ENCODE results near the gene SNAPC4. TPM values are rescaled to one million over a fixed set of nuclear protein-coding genes. Genes with fewer than 3 reads are reported as not detected.

The SNAPC4 gene
- total and polyA plus RNA-seq, 2 of the 8 experiments (the other 6 are each of a cell fraction or from before 2014, with no cell fraction given): 6.9 to 18.1 TPM

DNA sequence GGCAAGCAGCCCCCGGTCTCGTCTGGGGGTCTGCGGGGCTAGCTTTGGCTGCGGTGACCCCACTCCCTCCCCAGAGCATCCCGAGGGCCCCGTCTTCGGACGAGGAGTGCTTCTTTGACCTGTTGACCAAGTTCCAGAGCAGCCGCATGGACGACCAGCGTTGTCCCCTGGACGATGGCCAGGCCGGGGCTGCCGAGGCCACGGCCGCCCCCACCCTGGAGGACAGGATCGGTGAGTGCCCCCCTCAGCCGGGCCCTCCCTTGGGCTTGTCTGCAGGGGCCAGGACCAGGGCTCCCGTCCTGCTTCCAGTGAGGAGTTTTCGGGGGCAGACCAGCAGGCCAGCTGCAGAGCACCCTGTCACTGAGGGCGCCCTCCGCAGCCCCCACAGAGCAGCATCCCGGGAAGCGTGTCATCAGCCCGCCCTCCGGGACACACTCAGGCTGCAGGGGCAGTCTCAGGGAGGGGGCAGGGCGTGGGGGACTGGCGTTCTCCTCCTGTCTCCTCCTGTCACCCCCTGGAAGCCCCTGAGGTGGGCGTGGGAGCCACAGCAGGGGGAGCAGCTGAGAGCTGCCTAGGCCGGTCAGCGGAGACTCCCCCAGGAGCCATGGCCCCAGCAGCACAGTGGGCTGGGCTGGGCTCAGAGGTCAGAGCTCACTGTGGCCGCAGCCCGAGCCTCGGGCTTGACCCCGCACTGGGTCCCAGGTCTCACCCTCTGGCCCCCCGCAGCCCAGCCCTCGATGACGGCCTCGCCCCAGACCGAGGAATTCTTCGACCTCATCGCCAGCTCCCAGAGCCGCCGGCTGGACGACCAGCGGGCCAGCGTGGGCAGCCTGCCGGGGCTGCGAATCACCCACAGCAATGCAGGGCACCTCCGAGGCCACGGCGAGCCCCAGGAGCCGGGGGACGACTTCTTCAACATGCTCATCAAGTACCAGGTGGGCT is 44.1 kb downstream of the SNAPC4 start (continued):
- TF ChIP-seq ASH2L (IDR thresholded peaks at IDR 0.05; ENCODE audit: low read length): no peak
- TF ChIP-seq SIX5 (IDR thresholded peaks at IDR 0.05; ENCODE audit: low read depth, low read length): no peak
- TF ChIP-seq POLR2A (IDR thresholded peaks at IDR 0.05; ENCODE audit: control extremely low read depth in 1 of 2, low read depth in 2 of 2, low read length in 2 of 2): no peak
- TF ChIP-seq, protein P1, sequence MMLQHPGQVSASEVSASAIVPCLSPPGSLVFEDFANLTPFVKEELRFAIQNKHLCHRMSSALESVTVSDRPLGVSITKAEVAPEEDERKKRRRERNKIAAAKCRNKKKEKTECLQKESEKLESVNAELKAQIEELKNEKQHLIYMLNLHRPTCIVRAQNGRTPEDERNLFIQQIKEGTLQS (IDR thresholded peaks at IDR 0.05; ENCODE audit: insufficient read depth, low read depth, low read length): no peak
- no peak for TF ChIP-seq CBX5 (IDR thresholded peaks at IDR 0.05; ENCODE audit: low read depth, low read length)
- TF ChIP-seq GABPA (IDR thresholded peaks at IDR 0.05; ENCODE audit: borderline replicate concordance, insufficient read depth, low read length): no peak
- TF ChIP-seq EP300 (IDR thresholded peaks at IDR 0.05; ENCODE audit: borderline replicate concordance in 1 of 2, low read depth in 2 of 2, low read length in 2 of 2): no peak
- TF ChIP-seq, protein P2, sequence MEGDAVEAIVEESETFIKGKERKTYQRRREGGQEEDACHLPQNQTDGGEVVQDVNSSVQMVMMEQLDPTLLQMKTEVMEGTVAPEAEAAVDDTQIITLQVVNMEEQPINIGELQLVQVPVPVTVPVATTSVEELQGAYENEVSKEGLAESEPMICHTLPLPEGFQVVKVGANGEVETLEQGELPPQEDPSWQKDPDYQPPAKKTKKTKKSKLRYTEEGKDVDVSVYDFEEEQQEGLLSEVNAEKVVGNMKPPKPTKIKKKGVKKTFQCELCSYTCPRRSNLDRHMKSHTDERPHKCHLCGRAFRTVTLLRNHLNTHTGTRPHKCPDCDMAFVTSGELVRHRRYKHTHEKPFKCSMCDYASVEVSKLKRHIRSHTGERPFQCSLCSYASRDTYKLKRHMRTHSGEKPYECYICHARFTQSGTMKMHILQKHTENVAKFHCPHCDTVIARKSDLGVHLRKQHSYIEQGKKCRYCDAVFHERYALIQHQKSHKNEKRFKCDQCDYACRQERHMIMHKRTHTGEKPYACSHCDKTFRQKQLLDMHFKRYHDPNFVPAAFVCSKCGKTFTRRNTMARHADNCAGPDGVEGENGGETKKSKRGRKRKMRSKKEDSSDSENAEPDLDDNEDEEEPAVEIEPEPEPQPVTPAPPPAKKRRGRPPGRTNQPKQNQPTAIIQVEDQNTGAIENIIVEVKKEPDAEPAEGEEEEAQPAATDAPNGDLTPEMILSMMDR (IDR thresholded peaks at IDR 0.05; ENCODE audit: control extremely low read depth in 1 of 3, insufficient read depth in 1 of 3, low read depth in 1 of 3, low read length in 3 of 3): no peak
- TF ChIP-seq SP1 (IDR thresholded peaks at IDR 0.05; ENCODE audit: low read depth, low read length): no peak
